Neural cell (in vitro differentiated cells): ENCODE data around the gene KCNMB4. TPM values are rescaled to one million over a fixed set of nuclear protein-coding genes. Genes with fewer than 3 reads are reported as not detected.
A peak's percentile ranks its signal among the peaks of the same experiment; 100 is the strongest.

Experiments
- H2AFZ ChIP-seq: fragments of 200-600, 300-800 bp; sonication (generic), shearing (Covaris generic); 2 replicates; pipeline ENCODE4 v1.6.0; 2014; ENCODE audit warnings: low read depth, mild to moderate bottlenecking, antibody characterized with exemption, low read length, moderate library complexity
- H3F3A ChIP-seq: fragments of 200-600 bp; shearing (Covaris generic); 2 replicates; pipeline ENCODE4 v1.6.1; 2016; ENCODE audit warnings: mild to moderate bottlenecking, moderate library complexity, mixed read lengths, antibody characterized with exemption, low read length; ENCODE audit not compliant: insufficient read depth, poor library complexity, severe bottlenecking
- H3K27ac ChIP-seq: fragments of 200-600, 300-800 bp; sonication (generic), shearing (Covaris generic); 2 replicates; pipeline ENCODE4 v1.5.1; 2014; ENCODE audit warnings: mild to moderate bottlenecking, low read length, moderate library complexity
- H3K27me3 ChIP-seq: fragments of 300-800, 200-600 bp; sonication (generic), shearing (Covaris generic); 2 replicates; pipeline ENCODE4 v1.6.0; 2014; ENCODE audit warnings: mild to moderate bottlenecking, low read depth, low read length, moderate library complexity; ENCODE audit not compliant: insufficient read depth
- H3K36me3 ChIP-seq: fragments of 300-800, 200-600 bp; sonication (generic), shearing (Covaris generic); 2 replicates; pipeline ENCODE4 v1.5.1; 2014; ENCODE audit warnings: mild to moderate bottlenecking, antibody characterized with exemption, low read length, moderate library complexity; ENCODE audit not compliant: insufficient read depth
- H3K4me2 ChIP-seq: fragments of 300-800, 200-600 bp; sonication (generic), shearing (Covaris generic); 2 replicates; pipeline ENCODE4 v1.6.0; 2014; ENCODE audit warnings: mild to moderate bottlenecking, low read length
- H3K4me3 ChIP-seq: fragments of 300-800, 200-600 bp; sonication (generic), shearing (Covaris generic); 2 replicates; pipeline ENCODE4 v1.5.1; 2014; ENCODE audit warnings: mild to moderate bottlenecking, low read length, moderate library complexity
- H3K79me2 ChIP-seq: fragments of 200-600 bp; shearing (Covaris generic); replicated peaks from 2 replicates; pipeline ENCODE4 v1.6.0; 2014; ENCODE audit warnings: mild to moderate bottlenecking, low read length, moderate library complexity; ENCODE audit not compliant: insufficient read depth
- H3K9ac ChIP-seq: fragments of 300-800, 200-600 bp; sonication (generic), shearing (Covaris generic); 2 replicates; pipeline ENCODE4 v1.6.1; 2016; ENCODE audit warnings: mild to moderate bottlenecking, low read length, mixed read lengths
- H3K9me2 ChIP-seq: fragments of 200-600 bp; shearing (Covaris generic); 2 replicates; pipeline ENCODE4 v1.6.1; 2016; ENCODE audit warnings: mild to moderate bottlenecking, low read length, mixed read lengths; ENCODE audit not compliant: insufficient read depth
- H3K9me3 ChIP-seq: fragments of 200-600, 300-800 bp; sonication (generic), shearing (Covaris generic); 2 replicates; pipeline ENCODE4 v1.6.1; 2016; ENCODE audit warnings: mild to moderate bottlenecking, mixed run types, low read length, moderate library complexity, mixed read lengths
- H4K20me1 ChIP-seq: fragments of 200-600 bp; shearing (Covaris generic); 2 replicates; pipeline ENCODE4 v1.6.1; 2016; ENCODE audit warnings: mild to moderate bottlenecking, mixed run types; ENCODE audit not compliant: insufficient read depth
- CTCF ChIP-seq: fragments of 450-650 bp; IDR thresholded peaks from 2 replicates; pipeline ENCODE4 v1.5.1; 2014; ENCODE audit warnings: antibody characterized with exemption, mild to moderate bottlenecking, moderate library complexity; ENCODE audit not compliant: poor library complexity, severe bottlenecking
- EP300 ChIP-seq: fragments of 450-650 bp; conservative IDR thresholded peaks from 2 replicates; pipeline ENCODE4 v1.6.1; 2014; ENCODE audit warnings: antibody characterized with exemption, mild to moderate bottlenecking, moderate library complexity; ENCODE audit not compliant: poor library complexity, severe bottlenecking
- EZH2 ChIP-seq: fragments of 200-600, 300-800 bp; shearing (Covaris generic), sonication (generic); IDR thresholded peaks from 2 replicates; pipeline ENCODE4 v1.6.1; 2014; ENCODE audit warnings: antibody characterized with exemption, low read length, borderline replicate concordance, mild to moderate bottlenecking; ENCODE audit not compliant: insufficient read depth, poor library complexity, severe bottlenecking
- MXI1 ChIP-seq: fragments of 450-650 bp; conservative IDR thresholded peaks from 2 replicates; pipeline ENCODE4 v1.6.1; 2014; ENCODE audit warnings: antibody characterized with exemption, mild to moderate bottlenecking; ENCODE audit not compliant: poor library complexity, severe bottlenecking
- POLR2AphosphoS5 ChIP-seq: IDR thresholded peaks from 2 replicates; pipeline ENCODE4 v1.6.1; 2012
- RAD21 ChIP-seq: fragments of 450-650 bp; conservative IDR thresholded peaks from 2 replicates; pipeline ENCODE4 v1.6.1; 2014; ENCODE audit warnings: antibody characterized with exemption, mild to moderate bottlenecking, moderate library complexity
- REST ChIP-seq: IDR thresholded peaks from 2 replicates; pipeline ENCODE4 v1.6.1; 2012; ENCODE audit warnings: borderline replicate concordance
- SMC3 ChIP-seq: fragments of 450-650 bp; conservative IDR thresholded peaks from 2 replicates; pipeline ENCODE4 v1.6.1; 2014; ENCODE audit warnings: antibody characterized with exemption, mild to moderate bottlenecking, moderate library complexity; ENCODE audit not compliant: poor library complexity
- TAF1 ChIP-seq: IDR thresholded peaks from 2 replicates; pipeline ENCODE4 v1.6.1; 2012; ENCODE audit warnings: low read depth
- polyA plus RNA-seq: library from polyadenylated mRNA; depleted of rRNA; stranded (reverse); fragments of >200 nt; gene quantifications from 2 replicates; pipeline ENCODE4 v1.2.3, GENCODE V29; 2014

Gene KCNMB4
- polyA plus RNA-seq, 1 donor from 2014 or later = 26.4 TPM

- no peaks in the 10 kb centered on the region for H4K20me1 ChIP-seq
- no peak overlapping the region for H3K9ac ChIP-seq
- H3K9me2 ChIP-seq = no peaks in the 10 kb centered on the region
- no peak overlapping the region for H2AFZ ChIP-seq
- H3K4me2 ChIP-seq = no peak overlapping the region
- H3K79me2 ChIP-seq = no peaks in the 10 kb centered on the region
- H3F3A ChIP-seq = no peaks in the 10 kb centered on the region
- peaks cover 9% of the 10 kb centered on the region for H3K27me3 ChIP-seq
- TF ChIP-seq REST = no peak
- H3K9me3 ChIP-seq = no peaks in the 10 kb centered on the region
- no peak overlapping the region for H3K27ac ChIP-seq
- H3K4me3 ChIP-seq = no peak overlapping the region
- no peaks in the 10 kb centered on the region for H3K36me3 ChIP-seq
Observed at GRCh38 chr12:70360218-70360617, 5.9 kb upstream of the KCNMB4 start.

GRCh38 chr12:70364695-70365397, 1.2 kb upstream of the KCNMB4 start:
- peaks cover 27% of the 10 kb centered on the region for H3K79me2 ChIP-seq
- no peak for TF ChIP-seq SMC3
- TF ChIP-seq POLR2AphosphoS5 = no peak
- no peak for TF ChIP-seq TAF1
- TF ChIP-seq CTCF = no peak
- TF ChIP-seq RAD21 = no peak
- no peak for TF ChIP-seq REST
- TF ChIP-seq EZH2 = no peak
- TF ChIP-seq MXI1 = no peak
- TF ChIP-seq EP300 = no peak
- no peak overlapping the region for H3K4me2 ChIP-seq
- H3K9ac ChIP-seq = no peak overlapping the region
- H3K36me3 ChIP-seq = no peaks in the 10 kb centered on the region
- no peaks in the 10 kb centered on the region for H3K9me3 ChIP-seq
- H3K9me2 ChIP-seq = no peaks in the 10 kb centered on the region
- H3K27ac ChIP-seq = no peak overlapping the region
- peaks cover 15% of the 10 kb centered on the region for H3K27me3 ChIP-seq
- H3F3A ChIP-seq = no peaks in the 10 kb centered on the region
- no peaks in the 10 kb centered on the region for H4K20me1 ChIP-seq
- no peak overlapping the region for H2AFZ ChIP-seq
- H3K4me3 ChIP-seq = peak overlapping the region; percentile 74
